Measurements from ENCODE around the gene SLC29A3.

DNA sequence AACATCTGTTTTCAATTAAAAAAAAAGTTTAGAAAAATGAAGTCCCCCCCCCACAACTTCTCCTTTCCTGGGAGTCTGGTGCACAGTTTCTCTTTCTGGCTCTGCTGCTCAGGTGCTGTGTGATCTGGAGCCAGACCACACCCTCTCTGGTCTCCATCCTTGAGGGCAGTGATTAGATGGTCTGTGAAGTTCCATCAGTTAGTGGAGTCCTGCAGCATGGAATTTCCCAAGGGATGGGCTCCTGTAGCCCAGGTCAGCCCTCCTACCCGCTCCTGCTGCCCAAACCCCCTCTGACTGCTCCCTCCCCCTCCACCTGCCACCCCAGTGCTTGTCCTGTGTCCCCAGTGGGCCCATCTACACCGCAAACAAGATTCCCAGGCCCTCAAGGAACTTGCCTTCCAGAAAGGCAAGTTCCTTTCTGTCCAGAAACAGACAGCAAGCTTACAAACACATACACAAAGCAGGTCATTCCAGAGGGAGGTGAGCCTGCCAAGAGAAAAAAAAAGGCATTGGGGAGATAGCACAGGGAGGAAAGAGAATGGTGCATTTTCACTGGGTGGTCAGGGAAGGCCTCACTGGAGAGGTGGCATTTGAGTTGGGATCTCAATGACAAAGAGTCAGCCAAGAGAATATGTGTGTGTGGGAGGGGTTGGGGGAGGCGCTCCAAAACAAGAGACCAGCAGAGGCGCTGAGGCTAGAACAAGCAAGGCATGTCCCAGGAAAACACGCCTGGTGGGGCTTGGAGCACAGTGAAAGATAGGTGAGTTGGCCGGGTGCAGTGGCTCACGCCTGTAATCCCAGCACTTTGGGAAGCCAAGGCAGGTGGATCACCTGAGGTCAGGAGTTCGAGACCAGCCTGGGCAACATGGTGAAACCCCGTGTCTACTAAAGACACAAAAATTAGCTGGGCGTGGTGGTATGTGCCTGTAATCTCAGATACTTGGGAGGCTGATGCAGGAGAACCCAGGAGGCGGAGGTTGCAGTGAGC is 49.5 kb upstream of the SLC29A3 start:
- TF ChIP-seq CTCF (IDR thresholded peaks at IDR 0.05; ENCODE audit: insufficient read depth, low read length, poor library complexity, severe bottlenecking) = no peak
- TF ChIP-seq EZH2phosphoT487 (conservative IDR thresholded peaks at IDR 0.05; ENCODE audit: low read length) = no peak
